ENCODE data around the gene ACACA.

The ACACA gene

GRCh38 chr17:37060094-37060493, 346.5 kb downstream of the ACACA start:
- TF ChIP-seq GATA3 (IDR thresholded peaks at IDR 0.05; ENCODE audit: low read depth, low read length) = no peak
- TF ChIP-seq GATA2 (IDR thresholded peaks at IDR 0.05; ENCODE audit: low read depth, low read length) = no peak

- TF ChIP-seq GATA2 (IDR thresholded peaks at IDR 0.05; ENCODE audit: low read depth, low read length) (no peak), GATA3 (IDR thresholded peaks at IDR 0.05; ENCODE audit: low read depth, low read length) (no peak)
Measured at GRCh38 chr17:37059493-37059892, 347.1 kb downstream of the ACACA start.

GRCh38 chr17:37056622-37057021, 350.0 kb downstream of the ACACA start:
- no peak for TF ChIP-seq GATA2 (IDR thresholded peaks at IDR 0.05; ENCODE audit: low read depth, low read length)
- no peak for TF ChIP-seq GATA3 (IDR thresholded peaks at IDR 0.05; ENCODE audit: low read depth, low read length)

- TF ChIP-seq GATA3 (IDR thresholded peaks at IDR 0.05; ENCODE audit: low read depth, low read length) (no peak), GATA2 (IDR thresholded peaks at IDR 0.05; ENCODE audit: low read depth, low read length) (no peak)
Measured at GRCh38 chr17:37054894-37055293, 351.7 kb downstream of the ACACA start.

- TF ChIP-seq GATA3 (IDR thresholded peaks at IDR 0.05; ENCODE audit: low read depth, low read length) (no peak), GATA2 (IDR thresholded peaks at IDR 0.05; ENCODE audit: low read depth, low read length) (no peak)
Measured at GRCh38 chr17:37052450-37052849, 354.2 kb downstream of the ACACA start.

- TF ChIP-seq GATA3 (IDR thresholded peaks at IDR 0.05; ENCODE audit: low read depth, low read length) (no peak), GATA2 (IDR thresholded peaks at IDR 0.05; ENCODE audit: low read depth, low read length) (no peak)
Measured at GRCh38 chr17:37051833-37052232, 354.8 kb downstream of the ACACA start.

GRCh38 chr17:37051381-37051780, 355.3 kb downstream of the ACACA start:
- TF ChIP-seq GATA2 (IDR thresholded peaks at IDR 0.05; ENCODE audit: low read depth, low read length) (no peak), GATA3 (IDR thresholded peaks at IDR 0.05; ENCODE audit: low read depth, low read length) (no peak)

- no peak for TF ChIP-seq GATA2 (IDR thresholded peaks at IDR 0.05; ENCODE audit: low read depth, low read length)
- TF ChIP-seq GATA3 (IDR thresholded peaks at IDR 0.05; ENCODE audit: low read depth, low read length) = no peak
Measured at GRCh38 chr17:37050920-37051319, 355.7 kb downstream of the ACACA start.

GRCh38 chr17:37048811-37049210, 357.8 kb downstream of the ACACA start:
- no peak for TF ChIP-seq GATA2 (IDR thresholded peaks at IDR 0.05; ENCODE audit: low read depth, low read length)
- TF ChIP-seq GATA3 (IDR thresholded peaks at IDR 0.05; ENCODE audit: low read depth, low read length) = no peak

GRCh38 chr17:37047631-37048104, 359.0 kb downstream of the ACACA start:
- no peak for TF ChIP-seq GATA3 (IDR thresholded peaks at IDR 0.05; ENCODE audit: low read depth, low read length)
- no peak for TF ChIP-seq GATA2 (IDR thresholded peaks at IDR 0.05; ENCODE audit: low read depth, low read length)

GRCh38 chr17:37045351-37045922, 361.2 kb downstream of the ACACA start:
- no peak for TF ChIP-seq GATA2 (IDR thresholded peaks at IDR 0.05; ENCODE audit: low read depth, low read length)
- no peak for TF ChIP-seq GATA3 (IDR thresholded peaks at IDR 0.05; ENCODE audit: low read depth, low read length)

- no peak for TF ChIP-seq GATA2 (IDR thresholded peaks at IDR 0.05; ENCODE audit: low read depth, low read length)
- TF ChIP-seq GATA3 (IDR thresholded peaks at IDR 0.05; ENCODE audit: low read depth, low read length) = no peak
Measured at GRCh38 chr17:37043201-37043600, 363.4 kb downstream of the ACACA start.

- TF ChIP-seq GATA2 (IDR thresholded peaks at IDR 0.05; ENCODE audit: low read depth, low read length) = no peak
- TF ChIP-seq GATA3 (IDR thresholded peaks at IDR 0.05; ENCODE audit: low read depth, low read length) = no peak
Measured at GRCh38 chr17:37041932-37042331, 364.7 kb downstream of the ACACA start.

GRCh38 chr17:37039269-37039668, 367.4 kb downstream of the ACACA start:
- TF ChIP-seq GATA2 (IDR thresholded peaks at IDR 0.05; ENCODE audit: low read depth, low read length) (no peak), GATA3 (IDR thresholded peaks at IDR 0.05; ENCODE audit: low read depth, low read length) (no peak)

GRCh38 chr17:37037590-37038155, 369.0 kb downstream of the ACACA start:
- TF ChIP-seq GATA2 (IDR thresholded peaks at IDR 0.05; ENCODE audit: low read depth, low read length) (no peak), GATA3 (IDR thresholded peaks at IDR 0.05; ENCODE audit: low read depth, low read length) (no peak)

Data from SH-SY5Y (cell line).